Esophagus squamous epithelium (tissue), 4 donors: Measurements from ENCODE around the gene MAN1C1.

Experiments used
- POLR2A ChIP-seq, 4 donors: fragments of 450-650 bp; IDR thresholded peaks; one replicate each; pipeline ENCODE4 v1.6.1; 2017; ENCODE audit warnings: antibody characterized with exemption in 4 of 4, mild to moderate bottlenecking in 4 of 4, moderate library complexity in 3 of 4
- TF ChIP-seq, protein P1 (sequence below), 6 experiments: fragments of 450-650 bp in 4 of 6; fragments of 200-600 bp in 2 of 6; sonication (generic) in 2 of 6; IDR thresholded peaks; one replicate each; pipeline ENCODE4 v1.5.1; 2016 to 2019; ENCODE audit warnings: antibody characterized with exemption in 6 of 6, mild to moderate bottlenecking in 4 of 6, moderate library complexity in 4 of 6

DNA sequence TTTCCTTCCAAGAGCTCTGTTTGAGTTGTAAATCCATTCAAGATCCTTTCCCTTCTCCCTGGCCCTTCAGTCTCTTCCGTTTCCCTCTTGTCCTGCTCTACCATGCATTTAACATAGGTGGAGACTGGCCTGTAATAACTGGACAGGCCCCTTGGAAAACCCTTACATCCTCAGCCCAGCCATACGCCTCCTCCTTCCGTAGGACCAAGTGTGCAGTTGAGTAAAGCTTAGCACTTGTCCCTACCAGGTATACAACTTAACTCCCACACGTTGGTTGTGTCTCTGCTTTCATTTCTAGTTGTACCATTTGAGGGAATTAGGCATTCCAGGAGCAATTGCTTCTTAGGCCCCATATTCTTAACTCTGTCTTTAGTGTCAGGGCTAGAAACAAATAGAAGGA is 6.4 kb downstream of the MAN1C1 start:
- TF ChIP-seq, protein P1, sequence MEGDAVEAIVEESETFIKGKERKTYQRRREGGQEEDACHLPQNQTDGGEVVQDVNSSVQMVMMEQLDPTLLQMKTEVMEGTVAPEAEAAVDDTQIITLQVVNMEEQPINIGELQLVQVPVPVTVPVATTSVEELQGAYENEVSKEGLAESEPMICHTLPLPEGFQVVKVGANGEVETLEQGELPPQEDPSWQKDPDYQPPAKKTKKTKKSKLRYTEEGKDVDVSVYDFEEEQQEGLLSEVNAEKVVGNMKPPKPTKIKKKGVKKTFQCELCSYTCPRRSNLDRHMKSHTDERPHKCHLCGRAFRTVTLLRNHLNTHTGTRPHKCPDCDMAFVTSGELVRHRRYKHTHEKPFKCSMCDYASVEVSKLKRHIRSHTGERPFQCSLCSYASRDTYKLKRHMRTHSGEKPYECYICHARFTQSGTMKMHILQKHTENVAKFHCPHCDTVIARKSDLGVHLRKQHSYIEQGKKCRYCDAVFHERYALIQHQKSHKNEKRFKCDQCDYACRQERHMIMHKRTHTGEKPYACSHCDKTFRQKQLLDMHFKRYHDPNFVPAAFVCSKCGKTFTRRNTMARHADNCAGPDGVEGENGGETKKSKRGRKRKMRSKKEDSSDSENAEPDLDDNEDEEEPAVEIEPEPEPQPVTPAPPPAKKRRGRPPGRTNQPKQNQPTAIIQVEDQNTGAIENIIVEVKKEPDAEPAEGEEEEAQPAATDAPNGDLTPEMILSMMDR (IDR thresholded peaks at IDR 0.05) = no peak
- no peak for TF ChIP-seq POLR2A (IDR thresholded peaks at IDR 0.05)
